Skeletal muscle cell (primary cell): Measurements from ENCODE around the gene LGR6.
"Not testable (repeated sequence)": the region's sequence is repeated elsewhere in the genome, so short reads cannot be mapped to it uniquely, and the experiment has no call there.

Experiments used
- DNase-seq: peaks from one replicate; pipeline ENCODE4 v3.0.0-alpha.2; 2010; ENCODE audit warnings: low read depth
- H3K4me3 ChIP-seq: 2 replicates; pipeline ENCODE4 v1.5.1; 2011; ENCODE audit warnings: low read depth, mild to moderate bottlenecking, control low read depth, low read length, moderate library complexity

LGR6 gene

DNA sequence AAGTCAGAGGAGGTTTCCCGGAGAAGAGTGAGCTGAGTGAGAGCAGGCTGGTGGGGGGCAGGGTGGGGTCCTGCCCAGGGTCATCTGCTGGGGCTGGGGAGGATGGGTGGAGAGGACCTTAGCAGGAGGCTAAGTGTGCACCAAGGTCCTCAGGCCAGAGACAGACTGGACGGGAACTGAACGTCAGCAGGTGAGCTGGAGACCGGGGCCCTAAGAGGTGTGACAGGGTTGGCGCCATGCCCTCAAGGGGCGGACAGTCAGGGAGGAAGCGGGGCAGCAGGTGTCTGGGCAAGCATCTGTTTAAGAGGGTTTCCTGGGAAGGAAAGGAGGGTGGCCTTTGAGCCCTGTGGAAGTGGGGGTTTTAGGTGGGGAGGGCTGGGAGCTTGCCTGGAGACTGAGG is 19.6 kb upstream of the LGR6 start:
- H3K4me3 ChIP-seq = no peak overlapping the region
- DNase-seq = no peak

DNA sequence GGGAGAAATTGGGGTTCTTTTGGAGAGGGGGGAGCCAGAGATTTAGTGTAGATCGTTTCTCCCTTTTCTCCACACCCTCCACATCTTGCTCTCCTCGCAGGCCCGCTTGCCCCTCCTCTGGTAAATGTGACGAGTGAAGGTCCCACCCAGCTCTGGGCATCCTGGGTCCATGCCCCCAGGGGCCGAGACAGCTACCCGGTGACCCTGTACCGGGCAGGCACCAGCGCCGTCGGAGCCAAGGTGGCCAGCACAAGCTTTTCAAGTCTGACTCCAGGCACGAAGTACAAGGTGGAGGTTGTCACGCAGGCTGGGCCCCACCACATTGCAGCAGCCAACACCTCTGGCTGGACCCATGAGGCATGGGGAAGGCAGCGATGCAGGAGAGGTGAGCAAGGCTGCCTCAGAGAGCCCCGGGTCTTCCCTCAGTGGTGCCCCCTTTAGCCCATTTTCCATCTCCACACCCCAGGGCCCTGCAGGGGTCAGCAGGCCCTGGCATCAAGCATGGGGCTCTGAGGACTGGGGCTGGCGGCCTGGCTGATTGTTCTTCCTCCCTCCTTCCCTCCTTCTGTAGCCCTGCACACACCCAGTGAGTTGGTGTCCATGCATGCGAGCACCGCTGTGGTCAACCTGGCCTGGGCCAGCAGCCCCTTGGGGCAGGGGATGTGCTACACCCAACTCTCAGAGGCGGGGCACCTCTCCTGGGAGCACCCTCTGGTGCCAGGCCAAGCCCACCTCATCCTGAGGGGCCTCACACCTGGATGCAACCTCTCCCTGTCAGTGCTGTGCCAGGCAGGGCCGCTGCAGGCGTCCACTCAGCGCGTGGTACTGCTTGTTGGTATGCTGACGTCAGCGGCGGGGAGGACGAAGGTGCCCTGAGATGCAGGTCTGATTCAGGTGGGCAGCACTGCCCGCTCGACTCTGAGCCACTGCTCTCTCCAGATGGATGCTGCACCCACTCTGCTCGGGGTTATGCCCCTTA is 16.4 kb upstream of the LGR6 start:
- H3K4me3 ChIP-seq = no peak overlapping the region

DNA sequence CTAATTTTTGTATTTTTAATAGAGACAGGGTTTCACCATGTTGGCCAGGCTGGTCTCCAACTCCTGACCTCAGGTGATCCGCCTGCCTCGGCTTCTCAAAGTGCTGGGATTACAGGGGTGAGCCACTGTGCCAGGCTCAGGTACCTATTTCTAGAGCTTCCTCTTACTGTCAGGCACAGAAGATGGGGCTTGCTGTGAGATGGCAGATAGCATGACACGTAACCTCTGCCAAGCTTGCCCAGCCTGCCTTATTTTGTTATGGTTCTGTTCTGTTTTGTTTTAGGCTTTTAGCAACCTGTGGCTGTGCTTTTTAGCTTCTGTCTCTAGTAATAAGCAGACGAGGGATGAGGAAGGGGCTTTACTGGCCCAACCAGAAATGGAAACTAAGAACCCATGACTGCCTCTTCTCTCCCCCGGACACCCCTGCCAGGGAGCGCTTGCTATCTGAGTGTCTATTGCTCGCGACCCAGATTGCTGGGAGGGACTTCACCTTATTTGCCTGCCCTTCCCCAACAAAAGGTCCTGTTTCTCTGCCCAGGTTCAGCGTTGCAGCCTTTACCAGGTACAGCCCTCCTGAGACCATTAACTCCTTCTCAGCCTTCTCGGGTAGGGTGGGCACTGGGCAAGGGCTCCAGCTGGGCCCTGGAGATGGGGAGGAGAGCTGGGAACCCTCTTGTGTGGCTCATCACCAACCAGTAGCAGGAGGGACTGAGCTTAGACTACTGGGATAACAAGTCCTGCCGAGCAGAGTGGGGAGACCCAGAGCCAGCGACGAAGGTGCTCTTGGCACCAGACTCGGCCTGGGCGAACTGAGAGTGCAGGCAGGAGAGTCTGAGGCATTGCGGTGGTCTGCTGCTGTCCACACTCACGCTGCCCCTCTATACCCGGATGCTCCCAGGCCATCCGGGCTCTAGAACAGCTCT is 13.5 kb upstream of the LGR6 start:
- H3K4me3 ChIP-seq = no peak overlapping the region
- DNase-seq = no peak

More for the DNA sequence above, 16.4 kb upstream of the LGR6 start:
- DNase-seq = no peak

DNA sequence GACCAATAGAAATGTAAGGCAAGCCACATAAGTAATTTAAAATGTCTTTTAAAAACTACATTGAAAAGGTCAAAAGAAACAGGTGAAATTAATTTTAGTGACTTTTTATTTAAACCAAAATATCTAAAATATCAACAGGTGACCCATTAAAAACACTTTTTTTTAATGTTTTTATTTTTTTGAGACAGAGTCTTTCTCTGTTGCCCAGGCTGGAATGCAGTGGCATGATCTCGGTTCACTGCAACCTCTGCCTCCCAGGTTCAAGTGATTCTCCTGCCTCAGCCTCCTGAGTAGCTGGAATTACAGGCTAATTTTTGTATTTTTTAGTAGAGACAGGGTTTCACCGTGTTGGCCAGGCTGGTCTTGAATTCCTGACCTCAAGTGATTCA is 12.9 kb upstream of the LGR6 start:
- not testable (repeated sequence) for H3K4me3 ChIP-seq, DNase-seq

DNA sequence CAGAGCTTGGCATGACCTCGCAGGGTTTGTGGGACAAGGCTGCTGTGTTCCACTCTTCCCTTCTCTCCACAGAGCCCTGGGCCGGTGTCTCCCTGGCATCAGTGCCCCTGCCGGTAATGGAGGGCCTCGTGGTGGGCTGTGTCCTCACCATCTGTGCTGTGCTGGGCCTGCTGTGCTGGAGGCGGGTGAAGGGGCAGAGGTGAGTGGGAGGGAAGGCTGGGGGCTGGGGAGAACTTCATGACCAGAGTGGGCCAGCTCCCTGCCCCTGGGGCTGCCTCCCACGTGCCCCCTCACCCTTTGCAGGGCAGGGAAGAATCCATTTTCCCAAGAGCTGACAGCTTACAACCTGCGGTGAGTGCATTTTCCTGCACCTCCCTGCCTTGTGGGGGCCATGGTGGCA is 12.0 kb upstream of the LGR6 start:
- H3K4me3 ChIP-seq = no peak overlapping the region
- DNase-seq = no peak

DNA sequence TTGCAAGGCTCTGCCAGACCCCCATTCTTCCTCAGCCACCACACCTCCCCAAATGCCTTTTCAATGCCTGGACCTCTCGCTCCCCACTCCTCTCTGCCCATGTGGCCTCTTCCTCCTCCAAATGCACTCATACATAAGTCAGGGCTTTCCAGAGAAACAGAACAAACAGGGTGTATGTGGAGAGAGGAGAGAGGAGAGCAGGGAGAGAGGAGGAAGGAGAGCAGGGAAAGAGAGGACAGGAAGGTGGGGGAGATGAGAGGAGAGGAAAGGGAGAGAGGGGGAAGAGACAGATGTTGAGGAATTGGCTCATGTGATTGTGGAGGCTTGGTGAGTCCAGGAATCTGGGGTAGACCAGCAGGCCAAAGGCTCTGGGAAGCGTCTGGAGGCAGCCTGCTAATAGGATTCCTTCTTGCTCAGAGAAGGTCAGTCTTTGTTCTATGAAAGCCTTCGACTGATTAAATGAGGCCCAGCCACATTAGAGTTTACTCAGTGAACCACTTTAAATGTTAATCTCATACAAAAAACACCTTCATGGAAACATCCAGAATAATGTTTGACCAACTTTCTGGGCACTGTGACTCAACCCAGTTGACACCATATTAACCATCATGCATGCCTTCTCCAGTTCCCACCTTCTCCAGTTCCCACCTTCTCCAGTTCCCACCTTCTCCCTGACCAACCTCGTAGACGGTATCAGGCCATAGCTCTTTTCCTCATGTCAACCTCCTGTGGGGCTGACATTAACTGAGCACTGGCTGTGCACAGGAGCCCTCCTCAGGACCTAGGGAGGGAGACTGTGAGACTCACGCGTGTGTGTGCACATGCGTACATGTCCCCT is 11.3 kb upstream of the LGR6 start:
- no peak for DNase-seq

DNA sequence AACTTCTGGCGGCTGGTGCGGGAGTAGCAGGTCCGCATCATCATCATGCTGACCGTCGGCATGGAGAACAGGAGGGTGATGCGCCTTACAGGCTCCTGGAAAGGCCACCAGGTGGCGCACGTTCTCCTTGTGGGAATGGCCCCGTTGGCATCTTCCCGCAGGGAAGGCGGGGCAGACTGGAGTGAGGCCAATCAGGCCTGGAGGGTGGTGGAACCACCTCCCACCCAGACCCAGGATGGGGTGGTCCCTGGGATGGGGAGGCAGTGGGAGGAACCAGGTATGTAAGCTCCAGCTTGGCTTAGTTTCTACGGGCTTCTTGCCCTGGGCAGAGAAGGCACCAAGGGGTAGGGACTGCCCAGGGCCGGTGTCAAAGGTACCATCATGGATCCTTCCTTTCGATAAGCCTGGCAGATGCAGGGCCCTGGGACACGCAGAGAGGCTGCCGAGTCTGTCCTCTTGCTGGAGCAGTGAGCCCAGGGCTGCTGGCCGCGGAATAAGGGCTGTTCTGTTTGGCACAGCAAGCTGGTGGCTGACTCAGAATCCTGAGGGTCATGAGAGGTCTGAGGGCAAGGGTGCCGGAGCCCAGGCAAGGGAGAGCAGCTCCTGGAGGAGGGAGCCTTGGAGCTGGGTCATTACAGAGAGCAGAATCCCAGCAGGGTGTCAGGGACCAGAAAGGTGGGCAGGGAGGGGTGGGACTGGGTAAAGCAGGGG is 8.7 kb upstream of the LGR6 start:
- no peak overlapping the region for H3K4me3 ChIP-seq
- peak; percentile 27 for DNase-seq

More for the DNA sequence above, 11.3 kb upstream of the LGR6 start:
- H3K4me3 ChIP-seq = no peak overlapping the region

DNA sequence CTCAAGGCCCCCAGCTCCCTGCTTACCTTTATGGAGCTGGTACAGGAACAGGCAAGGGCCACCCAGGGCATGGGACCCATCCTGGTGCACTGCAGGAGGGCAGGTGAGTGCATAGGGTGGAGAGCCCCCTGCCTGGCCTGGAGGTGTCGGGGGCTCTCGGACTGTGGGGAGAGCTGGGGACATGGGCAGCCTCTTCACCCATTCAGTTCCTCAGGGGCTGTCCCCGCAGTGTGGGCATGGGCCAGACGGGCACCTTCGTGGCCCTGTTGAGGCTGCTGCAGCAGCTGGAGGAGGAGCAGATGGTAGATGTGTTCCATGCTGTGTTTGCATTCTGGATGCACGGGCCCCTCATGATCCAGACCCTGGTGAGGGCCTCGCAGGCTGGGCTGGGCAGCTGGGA is 7.3 kb upstream of the LGR6 start:
- no peak overlapping the region for H3K4me3 ChIP-seq
- no peak for DNase-seq

DNA sequence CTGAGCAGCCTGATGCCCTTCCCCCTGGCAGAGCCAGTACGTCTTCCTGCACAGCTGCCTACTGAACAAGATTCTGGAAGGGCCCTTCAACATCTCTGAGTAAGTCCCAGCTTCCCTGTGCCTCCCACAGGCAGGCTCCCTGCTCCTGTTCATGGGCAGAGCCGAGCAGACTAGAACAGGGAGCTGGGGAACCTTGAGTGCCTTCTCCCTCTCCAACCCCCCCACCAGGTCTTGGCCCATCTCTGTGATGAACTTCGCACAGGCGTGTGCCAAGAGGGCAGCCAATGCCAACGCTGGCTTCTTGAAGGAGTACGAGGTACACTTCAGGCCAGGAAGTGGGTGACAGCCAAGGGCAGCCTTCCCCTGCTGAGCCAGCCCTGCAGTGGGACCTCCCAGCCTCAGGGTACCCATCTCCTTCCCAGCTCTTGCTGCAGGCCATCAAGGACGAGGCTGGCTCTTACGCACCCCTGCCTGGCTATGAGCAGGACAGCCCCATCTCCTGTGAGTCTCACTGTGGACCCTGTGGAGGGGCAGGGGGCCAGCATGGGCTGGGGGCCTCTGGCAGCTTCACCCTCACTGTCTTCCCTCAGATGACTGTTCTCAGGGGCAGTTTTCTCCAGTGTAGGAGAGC is 6.4 kb upstream of the LGR6 start:
- no peak for DNase-seq
- no peak overlapping the region for H3K4me3 ChIP-seq

DNA sequence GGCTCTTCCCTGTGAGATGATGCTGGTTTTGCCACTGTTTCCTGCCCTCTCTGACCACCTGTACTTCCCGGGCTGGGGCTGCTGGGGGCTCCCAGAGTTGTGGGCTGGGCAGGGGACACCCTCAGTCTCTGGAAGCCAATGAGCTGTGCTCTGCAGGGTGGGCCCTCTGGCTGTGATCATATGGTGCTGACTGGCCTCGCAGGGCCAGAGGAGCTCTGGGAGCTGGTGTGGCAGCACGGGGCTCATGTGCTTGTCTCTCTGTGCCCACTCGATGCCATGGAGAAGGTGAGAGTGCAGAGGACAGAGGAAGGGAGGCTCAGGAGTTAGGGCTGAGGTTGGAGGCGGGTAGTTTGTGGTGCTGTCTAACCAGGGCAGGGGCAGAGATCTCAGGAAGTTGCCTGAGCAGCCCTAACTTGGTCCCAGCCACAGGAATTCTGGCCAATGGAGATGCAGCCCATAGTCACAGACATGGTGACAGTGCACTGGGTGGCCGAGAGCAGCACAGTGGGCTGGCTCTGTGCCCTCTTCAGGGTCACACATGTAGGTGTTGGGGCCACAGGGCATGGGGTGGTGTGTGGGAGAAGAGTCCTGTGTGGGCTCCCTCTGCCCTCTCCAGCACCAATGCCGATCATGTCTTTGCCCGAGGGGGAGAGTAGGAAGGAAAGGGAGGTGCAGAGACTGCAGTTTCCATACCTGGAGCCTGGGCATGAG is 5.7 kb upstream of the LGR6 start:
- no peak for DNase-seq
- no peak overlapping the region for H3K4me3 ChIP-seq

DNA sequence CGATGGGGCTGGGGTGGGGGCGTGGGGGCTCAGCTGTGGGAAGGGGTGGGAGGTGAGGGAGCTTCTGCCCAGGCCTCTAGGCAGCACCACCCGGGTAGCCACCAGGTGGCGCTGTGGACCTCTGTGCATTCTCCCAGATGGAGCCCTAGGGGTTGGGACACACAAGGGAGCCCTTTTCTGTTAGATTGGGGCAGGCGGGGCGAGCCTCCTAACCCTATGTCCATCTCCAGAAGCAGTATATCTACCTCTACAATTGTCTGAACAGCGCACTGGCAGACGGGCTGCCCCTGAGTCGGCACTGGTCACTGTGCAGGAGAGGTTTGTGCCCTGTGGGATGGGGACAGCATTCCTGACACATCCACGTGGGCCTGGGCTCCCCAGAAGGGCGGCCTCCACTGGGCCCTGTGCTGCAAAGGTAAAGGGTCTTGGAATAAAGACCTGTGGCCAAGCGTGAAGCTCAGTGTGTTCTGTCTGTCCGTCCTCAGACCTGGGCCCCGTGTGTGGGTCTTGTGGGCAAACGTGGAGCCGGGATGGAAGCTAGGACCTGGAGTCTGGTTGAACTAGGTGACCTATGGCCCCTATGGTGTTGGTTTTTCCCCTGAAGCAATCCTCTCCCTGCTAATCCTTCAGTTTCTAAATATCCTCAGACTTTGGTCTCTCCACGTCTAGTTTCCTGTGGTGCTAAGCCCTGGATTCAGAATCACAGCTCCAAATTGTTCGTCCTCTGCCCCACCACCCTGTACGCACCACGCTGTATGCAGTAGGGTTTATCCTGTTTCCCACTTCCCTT is 4.4 kb upstream of the LGR6 start:
- no peak for DNase-seq
- no peak overlapping the region for H3K4me3 ChIP-seq

DNA sequence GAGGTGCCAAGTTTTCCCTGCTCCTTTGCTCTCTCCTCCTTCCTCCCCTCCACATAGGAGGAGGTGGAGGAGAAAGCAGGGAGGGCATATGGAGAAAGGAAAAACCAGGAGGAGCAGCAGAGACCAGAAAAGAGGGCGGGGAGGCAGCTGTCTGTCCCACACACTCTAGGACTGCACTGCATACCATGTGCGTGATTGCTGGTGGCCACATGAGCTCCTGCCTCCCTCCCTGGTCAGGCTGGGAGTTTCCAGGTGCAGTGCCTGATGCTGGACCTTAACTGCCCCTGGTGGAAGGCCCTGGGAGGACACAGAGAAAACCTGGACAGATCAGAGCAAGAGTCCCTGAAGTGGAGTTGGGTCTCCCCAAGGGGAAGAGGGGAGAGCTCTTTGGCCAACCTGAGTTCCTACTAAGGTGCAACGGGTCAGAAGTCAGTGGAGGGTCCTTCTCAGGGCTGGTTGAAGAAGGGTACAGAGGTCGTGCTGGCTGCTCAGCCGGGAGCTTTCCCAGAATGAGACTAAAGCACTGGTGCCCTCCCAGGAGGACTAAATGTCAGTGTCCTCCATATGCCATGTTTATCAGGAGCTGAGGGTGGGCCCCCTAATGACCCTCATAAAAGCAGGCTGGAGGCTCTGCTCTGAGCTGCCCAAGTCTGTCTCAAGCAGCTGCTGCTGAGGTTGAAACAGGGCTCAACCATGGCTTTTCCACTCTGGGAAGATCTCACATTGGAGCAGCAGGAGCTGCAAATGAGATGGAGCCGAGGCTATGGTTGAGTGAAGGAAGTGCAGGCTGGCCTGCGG is 3.5 kb upstream of the LGR6 start:
- no peak overlapping the region for H3K4me3 ChIP-seq
- no peak for DNase-seq

DNA sequence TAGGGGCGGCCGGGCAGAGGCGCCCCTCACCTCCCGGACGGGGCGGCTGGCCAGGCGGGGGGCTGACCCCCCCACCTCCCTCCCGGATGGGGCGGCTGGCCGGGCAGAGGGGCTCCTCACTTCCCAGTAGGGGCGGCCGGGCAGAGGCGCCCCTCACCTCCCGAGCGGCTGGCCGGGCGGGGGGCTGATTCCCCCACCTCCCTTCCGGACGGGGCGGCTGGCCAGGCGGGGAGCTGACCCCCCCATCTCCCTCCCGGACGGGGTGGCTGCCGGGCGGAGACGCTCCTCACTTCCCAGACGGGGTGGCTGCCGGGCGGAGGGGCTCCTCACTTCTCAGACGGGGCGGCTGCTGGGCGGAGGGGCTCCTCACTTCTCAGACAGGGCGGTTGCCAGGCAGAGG is 2.2 kb upstream of the LGR6 start:
- not testable (repeated sequence) for H3K4me3 ChIP-seq

DNA sequence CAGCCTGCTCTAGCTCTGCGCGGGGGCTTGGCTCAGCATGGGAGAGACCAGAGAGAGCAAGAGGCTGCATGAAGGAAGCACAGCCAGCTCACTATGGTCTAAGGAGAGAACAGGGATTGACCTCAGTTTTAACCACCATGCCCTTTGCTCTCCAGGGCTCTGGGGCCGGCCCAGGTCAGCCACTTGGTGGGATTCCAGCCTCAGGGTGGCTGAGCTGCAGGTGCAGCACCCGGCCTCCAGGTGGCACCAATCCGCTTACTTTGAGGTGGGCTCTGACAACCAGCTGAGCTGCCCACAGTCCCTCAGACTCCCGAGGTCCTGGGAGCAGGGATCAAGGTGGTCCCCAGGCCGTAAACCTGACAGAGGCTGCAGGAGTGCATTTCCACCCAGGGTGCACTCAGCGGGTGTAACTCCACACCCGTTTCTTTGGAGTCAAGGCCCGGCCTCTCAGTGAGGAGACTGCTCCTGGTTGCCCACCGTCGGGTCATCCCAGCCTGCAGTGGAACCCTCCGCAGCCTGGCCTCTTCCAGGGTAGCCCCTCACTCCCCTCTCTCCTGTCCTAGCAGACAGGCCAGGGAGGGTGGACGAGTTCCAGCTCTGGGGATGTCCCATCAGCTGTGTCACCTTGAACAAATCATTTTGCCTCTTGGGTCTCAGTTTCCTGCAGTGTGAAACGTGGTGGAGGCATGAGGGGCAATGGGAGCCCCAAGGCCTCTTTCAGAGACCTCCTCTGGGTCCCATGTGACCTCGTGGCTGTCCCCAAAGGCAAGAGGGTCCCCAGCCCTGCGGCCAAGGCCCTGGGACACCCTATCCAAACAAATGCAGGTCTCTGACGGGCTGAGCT is 607 bp upstream of the LGR6 start:
- H3K4me3 ChIP-seq = no peak overlapping the region
- DNase-seq = no peak

More for the DNA sequence above, 2.2 kb upstream of the LGR6 start:
- not testable (repeated sequence) for DNase-seq

DNA sequence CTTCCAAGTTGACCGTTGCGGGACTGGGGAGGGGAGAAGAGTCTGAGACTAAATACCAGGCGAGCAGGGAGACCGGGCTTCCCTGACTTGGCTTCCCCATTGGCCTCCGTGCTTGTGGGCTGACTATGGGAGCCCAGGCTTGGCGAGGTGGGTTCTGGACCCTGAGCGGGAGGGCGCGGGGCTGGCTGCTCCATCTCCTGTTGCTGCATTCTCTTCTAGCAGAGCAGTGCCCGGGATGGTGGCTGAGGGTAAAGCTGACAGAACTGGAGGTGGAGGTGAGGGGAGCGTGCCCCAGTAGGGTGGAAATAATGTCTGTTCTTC is 689 bp downstream of the LGR6 start:
- no peak for DNase-seq
- H3K4me3 ChIP-seq = no peak overlapping the region
